Left ventricle myocardium superior (tissue), 1 donor: Measurements from ENCODE around the gene CPA4. TPM values are rescaled to one million over a fixed set of nuclear protein-coding genes. Genes with fewer than 3 reads are reported as not detected.

Experiments used
- ATAC-seq: fragments of 200-7000 bp; cut with Tn5 transposase; one replicate; pipeline ENCODE4 v1.9.1; 2020; ENCODE audit warnings: mild to moderate bottlenecking, moderate library complexity
- DNase-seq: peaks from one replicate; pipeline ENCODE4 v3.0.0-alpha.2; 2020
- intact Hi-C: fragments of 100-400 bp; cut with micrococcal nuclease; formaldehyde crosslinking; loops from one replicate; pipeline ENCODE4 v1.11.0; 2022
- total RNA-seq: library from RNA; stranded (reverse); fragmentation: NEBNext Ultra II Directional; extraction: Animal tissue kit (Norgen Biotek cat#: 25700); gene quantifications from one replicate; pipeline ENCODE4 v1.2.1, GENCODE V29; 2021
- donor health status: DM: no; HTN: yes; CAD: no; lungs with severe emphysema.

Gene CPA4
- total RNA-seq, 1 donor from 2014 or later: 0.77 TPM

- no peak for ATAC-seq
- intact Hi-C loops: no loop called here
- no peak for DNase-seq
Observed at GRCh38 chr7:130333832-130334231, 40.9 kb downstream of the CPA4 start.

GRCh38 chr7:130334274-130334673 lies 41.3 kb downstream of the CPA4 start:
- intact Hi-C loops: no loop called here
- DNase-seq: no peak
- ATAC-seq: peak; percentile 23

GRCh38 chr7:130337410-130337971 lies 44.5 kb downstream of the CPA4 start:
- intact Hi-C loops: no loop called here
- DNase-seq (no peak), ATAC-seq (no peak)

- intact Hi-C loops: no loop called here
- DNase-seq (no peak), ATAC-seq (no peak)
Observed at GRCh38 chr7:130338233-130338632, 45.3 kb downstream of the CPA4 start.

GRCh38 chr7:130341882-130342281 lies 48.9 kb downstream of the CPA4 start:
- intact Hi-C loops: no loop called here
- ATAC-seq: no peak
- no peak for DNase-seq

GRCh38 chr7:130342701-130343380 lies 49.9 kb downstream of the CPA4 start:
- ATAC-seq: no peak
- intact Hi-C loops: no loop called here
- no peak for DNase-seq

DNA sequence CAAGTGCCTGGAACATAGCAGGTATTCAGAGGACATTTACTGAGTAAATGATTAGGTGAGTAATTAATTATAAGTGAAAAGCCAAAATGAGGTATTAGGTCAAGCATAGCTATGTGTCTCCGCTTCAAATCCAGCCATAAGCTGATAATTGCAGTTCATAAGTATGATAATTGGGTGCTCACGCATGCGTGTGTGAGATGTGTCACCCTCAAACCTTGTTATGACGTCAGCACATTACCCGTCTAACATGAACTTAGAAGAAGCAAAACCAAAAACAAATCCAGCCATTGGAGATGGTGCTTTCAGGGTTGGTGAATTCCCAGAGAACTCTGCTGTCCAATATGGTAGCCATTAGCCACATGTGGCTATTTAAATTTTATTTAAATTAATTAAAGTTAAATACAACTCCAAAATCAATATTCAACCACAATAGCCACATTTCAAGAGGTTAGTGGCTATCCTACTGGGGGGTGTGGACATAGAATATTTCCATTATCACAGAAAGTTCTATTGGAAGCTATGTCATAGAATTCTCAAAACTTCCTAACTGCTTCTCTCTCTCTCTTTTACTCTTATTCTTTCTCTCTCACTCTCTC lies 51.4 kb downstream of the CPA4 start, which contains the start of gene CPA5:
Gene CPA5, plus strand, starts transcription at position 546 of the 596 bp plus-strand sequence. CDS start 1,670 bp downstream, outside the sequence.
- intact Hi-C loops: no loop called here
- DNase-seq: no peak
- no peak for ATAC-seq

DNA sequence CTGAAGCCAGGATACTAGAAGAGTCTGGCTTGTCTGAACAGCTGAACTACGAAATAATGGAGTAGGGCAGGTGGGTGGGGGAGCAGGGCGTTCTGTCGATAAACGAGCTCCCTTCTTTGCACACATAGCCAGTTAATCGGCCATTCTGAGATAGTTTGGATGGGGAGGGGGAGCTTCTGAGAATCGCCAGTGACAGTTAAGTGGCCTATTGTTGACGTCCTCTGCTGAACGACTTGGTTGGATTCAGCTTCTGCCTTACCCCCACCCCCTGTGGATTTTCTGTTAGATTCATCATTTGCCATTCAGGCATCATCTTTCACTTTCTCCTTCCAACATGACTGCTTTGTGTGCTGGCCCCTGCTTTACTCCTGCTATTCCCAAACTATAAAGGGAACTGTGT lies 52.2 kb downstream of the CPA4 start:
- intact Hi-C loops: no loop called here
- DNase-seq (no peak), ATAC-seq (no peak)

GRCh38 chr7:130345725-130346124 lies 52.8 kb downstream of the CPA4 start:
- DNase-seq: no peak
- ATAC-seq: no peak
- intact Hi-C loops: no loop called here

DNA sequence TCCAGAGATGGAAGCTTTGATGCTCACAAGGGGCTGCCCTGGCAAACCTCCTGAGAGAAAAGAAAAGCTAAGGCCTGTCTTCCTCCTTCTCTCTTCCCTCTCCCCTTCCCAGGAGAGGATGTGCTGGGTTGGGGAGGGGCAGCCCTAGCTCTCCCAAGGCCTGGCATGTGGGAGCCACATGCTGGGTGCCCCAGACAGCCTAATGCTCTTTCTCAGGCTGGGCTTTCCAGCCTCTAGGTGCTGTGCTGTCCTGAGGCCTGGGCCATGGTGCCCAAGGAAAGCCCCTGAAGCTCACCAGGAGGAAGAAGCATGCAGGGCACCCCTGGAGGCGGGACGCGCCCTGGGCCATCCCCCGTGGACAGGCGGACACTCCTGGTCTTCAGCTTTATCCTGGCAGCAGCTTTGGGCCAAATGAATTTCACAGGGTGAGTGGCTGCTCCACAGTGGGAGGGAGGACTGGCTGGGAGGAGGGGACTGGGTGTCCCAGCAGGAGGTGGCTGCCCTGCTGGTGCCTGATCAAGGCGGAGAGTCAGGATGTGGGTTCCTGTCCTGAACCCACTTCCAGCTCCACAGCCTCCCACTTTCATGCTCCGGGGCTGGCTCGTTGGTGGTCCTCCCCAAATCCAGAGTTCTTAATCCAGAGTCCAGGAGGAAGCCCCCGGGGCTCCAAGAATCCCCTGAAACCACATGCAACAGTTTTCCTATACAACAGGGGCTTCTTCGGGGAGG lies 53.4 kb downstream of the CPA4 start:
- ATAC-seq (no peak), DNase-seq (no peak)
- intact Hi-C loops: no loop called here

DNA sequence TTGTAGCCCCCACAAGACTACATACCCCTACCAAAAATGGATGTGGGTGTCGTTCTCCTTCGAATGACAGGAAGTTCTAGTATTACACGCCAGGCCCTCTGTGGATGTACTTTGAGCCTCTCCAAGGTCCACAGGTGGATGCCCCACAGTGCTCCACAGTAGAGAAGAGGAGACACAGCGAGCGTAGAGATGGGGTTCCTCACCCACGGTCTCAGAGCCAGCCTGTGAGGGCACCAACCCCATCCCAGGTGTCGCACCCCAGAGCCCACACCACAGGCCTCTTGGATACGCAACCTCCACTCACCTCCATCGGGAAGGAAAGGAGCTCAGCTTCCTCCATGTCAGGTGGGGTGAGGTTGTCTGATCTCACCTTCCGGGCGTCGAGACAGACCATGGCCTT lies 54.0 kb downstream of the CPA4 start:
- DNase-seq (no peak), ATAC-seq (no peak)
- intact Hi-C loops: no loop called here

DNA sequence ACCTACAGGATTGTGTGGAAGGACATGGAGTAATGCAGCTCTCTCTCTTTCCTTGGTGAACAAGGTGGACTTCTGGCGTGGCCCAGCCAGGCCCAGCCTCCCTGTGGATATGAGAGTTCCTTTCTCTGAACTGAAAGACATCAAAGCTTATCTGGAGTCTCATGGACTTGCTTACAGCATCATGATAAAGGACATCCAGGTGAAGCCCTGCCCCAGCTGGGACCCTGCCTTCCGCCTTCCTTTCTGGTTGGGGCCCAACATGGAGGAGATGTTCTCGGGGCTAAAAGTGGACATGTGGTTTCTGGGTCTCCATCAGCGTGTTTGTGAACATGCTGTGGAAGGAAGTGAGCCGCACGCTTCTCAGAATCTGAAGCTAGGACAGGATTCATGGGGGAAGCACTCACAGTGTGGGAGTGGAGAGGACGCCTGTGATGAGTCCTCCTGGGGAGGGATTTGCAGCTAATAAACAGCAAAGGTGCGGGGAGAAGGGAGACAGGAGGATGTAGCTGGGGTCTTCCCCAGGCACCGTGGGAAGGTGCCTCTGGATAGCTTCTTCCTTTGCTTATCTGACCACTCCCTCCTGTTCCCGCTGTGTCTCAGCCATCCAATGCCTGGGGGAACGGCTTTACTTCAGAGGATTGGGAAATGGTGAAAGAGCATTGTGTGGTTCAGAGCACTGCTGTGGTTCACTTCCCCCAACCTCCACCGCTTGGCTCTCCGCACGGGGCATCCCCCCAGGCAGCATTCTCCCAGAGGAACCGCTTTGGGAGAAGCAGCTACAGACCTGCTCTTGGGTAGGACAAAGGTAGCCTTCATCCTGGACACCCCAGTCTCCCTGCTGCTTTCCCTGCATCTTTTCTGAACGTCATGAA lies 57.2 kb downstream of the CPA4 start:
- intact Hi-C loops: no loop called here
- DNase-seq (no peak), ATAC-seq (peak; percentile 55)

GRCh38 chr7:130350945-130351790 lies 58.2 kb downstream of the CPA4 start:
- DNase-seq (peak; percentile 49), ATAC-seq (peak; percentile 71)
- intact Hi-C loops: no loop called here

- DNase-seq: no peak
- ATAC-seq: peak; percentile 7
- intact Hi-C loops: no loop called here
Observed at GRCh38 chr7:130351791-130352090, 58.8 kb downstream of the CPA4 start.

DNA sequence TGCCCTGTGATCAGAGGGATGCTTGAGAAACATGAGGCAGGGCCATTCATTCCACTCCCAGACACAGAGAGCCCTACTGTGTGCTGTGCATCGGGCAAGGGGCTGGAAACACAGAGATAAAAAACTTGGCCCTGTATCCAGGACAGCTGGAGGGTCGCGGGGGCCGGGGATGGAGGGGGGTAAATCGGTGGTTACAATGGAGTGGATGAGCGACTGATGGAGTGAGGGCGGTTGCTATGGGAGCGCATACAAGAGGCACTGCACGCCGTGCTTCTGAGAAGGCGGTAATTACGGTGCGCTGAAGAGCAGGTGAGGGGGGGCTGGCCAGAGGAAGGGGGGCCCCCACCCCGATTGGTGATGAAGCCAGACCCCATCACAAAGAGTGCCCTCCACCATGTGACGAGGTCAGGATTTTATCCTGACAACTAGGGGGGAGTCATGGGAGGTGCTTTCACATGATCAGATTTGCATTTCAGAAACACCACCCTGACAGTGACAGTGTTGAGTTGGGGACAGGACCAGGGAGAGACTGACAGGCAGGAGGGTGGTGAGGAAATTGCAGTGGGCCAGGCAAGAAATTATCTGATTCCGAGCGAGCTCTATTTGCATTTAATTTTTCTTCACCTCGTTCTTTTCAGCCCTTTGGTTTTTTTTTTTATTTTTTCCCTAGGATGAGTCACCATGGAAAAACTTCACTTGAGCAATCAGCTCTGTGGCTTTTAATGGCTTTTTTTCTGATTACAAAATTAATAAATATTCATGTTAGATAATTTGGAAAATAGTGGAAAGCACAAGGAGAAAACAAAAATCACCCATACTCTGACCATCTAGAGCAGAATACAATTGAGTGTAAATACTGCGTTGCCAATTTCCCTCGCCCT lies 59.5 kb downstream of the CPA4 start:
- no peak for DNase-seq
- no peak for ATAC-seq
- intact Hi-C loops: no loop called here

GRCh38 chr7:130353196-130353595 lies 60.2 kb downstream of the CPA4 start:
- intact Hi-C loops: no loop called here
- no peak for DNase-seq
- no peak for ATAC-seq

GRCh38 chr7:130356121-130356875 lies 63.3 kb downstream of the CPA4 start:
- DNase-seq (no peak), ATAC-seq (peak; percentile 77)
- intact Hi-C loops: no loop called here
